Stimulated activated naive CD8-positive, alpha-beta T cell treated with anti-CD3 and anti-CD28 coated beads, Interleukin-15, Interleukin-2, amounts not matched to agents 100 U/mL and 50 U/mL, for 24 hours (primary cell): ENCODE data around the gene DGKI.

Source experiments
- ATAC-seq: fragments of 150-1000 bp; cut with Tn5 transposase; one replicate; pipeline ENCODE4 v1.10.0; 2021
- DNase-seq: peaks from one replicate; pipeline ENCODE4 v3.0.0; 2021

The DGKI gene

GRCh38 chr7:137846827-137847567, at the start of gene DGKI:
Gene DGKI, minus strand, starts transcription at chr7:137846974.
- ATAC-seq, result peak; percentile 10
- DNase-seq, result peak; percentile 20

GRCh38 chr7:137895301-137896221, 48.8 kb upstream of the DGKI start:
- ATAC-seq (peak; percentile 78), DNase-seq (peak; percentile 35)

- ATAC-seq (no peak), DNase-seq (no peak)
Observed at GRCh38 chr7:137893143-137893742, 46.5 kb upstream of the DGKI start.

GRCh38 chr7:137891016-137891655, 44.4 kb upstream of the DGKI start:
- DNase-seq (no peak), ATAC-seq (no peak)

- ATAC-seq (no peak), DNase-seq (no peak)
Observed at GRCh38 chr7:137890449-137890921, 43.7 kb upstream of the DGKI start.

GRCh38 chr7:137888241-137888640, 41.5 kb upstream of the DGKI start:
- ATAC-seq, result no peak
- DNase-seq, result no peak

GRCh38 chr7:137886746-137887145, 40.0 kb upstream of the DGKI start:
- no peak for ATAC-seq

GRCh38 chr7:137886281-137886680, 39.5 kb upstream of the DGKI start:
- ATAC-seq (no peak), DNase-seq (no peak)

More at GRCh38 chr7:137886746-137887145, 40.0 kb upstream of the DGKI start:
- no peak for DNase-seq

GRCh38 chr7:137885678-137886077, 38.9 kb upstream of the DGKI start:
- no peak for ATAC-seq
- DNase-seq, result no peak

- DNase-seq, result no peak
Observed at GRCh38 chr7:137882806-137883205, 36.0 kb upstream of the DGKI start.

GRCh38 chr7:137882261-137882668, 35.5 kb upstream of the DGKI start:
- ATAC-seq, result peak; percentile 96
- peak; percentile 32 for DNase-seq

More at GRCh38 chr7:137882806-137883205, 36.0 kb upstream of the DGKI start:
- no peak for ATAC-seq

GRCh38 chr7:137881607-137882260, 35.0 kb upstream of the DGKI start:
- peak; percentile 26 for ATAC-seq
- DNase-seq, result no peak

GRCh38 chr7:137880432-137880831, 33.7 kb upstream of the DGKI start:
- ATAC-seq (no peak), DNase-seq (no peak)

GRCh38 chr7:137879357-137880158, 32.8 kb upstream of the DGKI start:
- DNase-seq, result no peak
- peak; percentile 50 for ATAC-seq

- DNase-seq, result no peak
- ATAC-seq, result no peak
Observed at GRCh38 chr7:137878333-137878961, 31.7 kb upstream of the DGKI start.

- ATAC-seq (no peak), DNase-seq (no peak)
Observed at GRCh38 chr7:137877027-137877675, 30.4 kb upstream of the DGKI start.

- DNase-seq (no peak), ATAC-seq (no peak)
Observed at GRCh38 chr7:137875746-137876145, 29.0 kb upstream of the DGKI start.

- ATAC-seq, result peak; percentile 56
- DNase-seq, result no peak
Observed at GRCh38 chr7:137873979-137874777, 27.4 kb upstream of the DGKI start.

GRCh38 chr7:137873524-137873923, 26.8 kb upstream of the DGKI start:
- DNase-seq (peak; percentile 52), ATAC-seq (peak; percentile 92)
